ENCODE measurements around the gene IER5.

DNA sequence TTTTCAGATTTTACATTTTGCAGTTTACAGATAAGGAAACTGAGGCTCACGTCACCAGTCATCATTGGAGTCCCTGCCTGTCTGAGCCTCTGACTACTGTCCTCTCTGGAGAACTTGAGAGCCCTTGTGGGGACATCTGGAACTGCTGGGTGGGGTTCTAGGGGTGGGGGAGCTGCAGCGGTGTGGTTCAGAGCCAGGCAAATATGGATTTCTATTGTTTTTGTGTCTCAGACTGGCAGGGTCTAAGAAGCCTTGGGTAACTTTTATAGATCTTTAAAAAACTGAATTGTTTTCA lies 46.9 kb downstream of the IER5 start:
- TF ChIP-seq, protein P1, sequence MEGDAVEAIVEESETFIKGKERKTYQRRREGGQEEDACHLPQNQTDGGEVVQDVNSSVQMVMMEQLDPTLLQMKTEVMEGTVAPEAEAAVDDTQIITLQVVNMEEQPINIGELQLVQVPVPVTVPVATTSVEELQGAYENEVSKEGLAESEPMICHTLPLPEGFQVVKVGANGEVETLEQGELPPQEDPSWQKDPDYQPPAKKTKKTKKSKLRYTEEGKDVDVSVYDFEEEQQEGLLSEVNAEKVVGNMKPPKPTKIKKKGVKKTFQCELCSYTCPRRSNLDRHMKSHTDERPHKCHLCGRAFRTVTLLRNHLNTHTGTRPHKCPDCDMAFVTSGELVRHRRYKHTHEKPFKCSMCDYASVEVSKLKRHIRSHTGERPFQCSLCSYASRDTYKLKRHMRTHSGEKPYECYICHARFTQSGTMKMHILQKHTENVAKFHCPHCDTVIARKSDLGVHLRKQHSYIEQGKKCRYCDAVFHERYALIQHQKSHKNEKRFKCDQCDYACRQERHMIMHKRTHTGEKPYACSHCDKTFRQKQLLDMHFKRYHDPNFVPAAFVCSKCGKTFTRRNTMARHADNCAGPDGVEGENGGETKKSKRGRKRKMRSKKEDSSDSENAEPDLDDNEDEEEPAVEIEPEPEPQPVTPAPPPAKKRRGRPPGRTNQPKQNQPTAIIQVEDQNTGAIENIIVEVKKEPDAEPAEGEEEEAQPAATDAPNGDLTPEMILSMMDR (IDR thresholded peaks at IDR 0.05) = no peak
- TF ChIP-seq, protein P2, sequence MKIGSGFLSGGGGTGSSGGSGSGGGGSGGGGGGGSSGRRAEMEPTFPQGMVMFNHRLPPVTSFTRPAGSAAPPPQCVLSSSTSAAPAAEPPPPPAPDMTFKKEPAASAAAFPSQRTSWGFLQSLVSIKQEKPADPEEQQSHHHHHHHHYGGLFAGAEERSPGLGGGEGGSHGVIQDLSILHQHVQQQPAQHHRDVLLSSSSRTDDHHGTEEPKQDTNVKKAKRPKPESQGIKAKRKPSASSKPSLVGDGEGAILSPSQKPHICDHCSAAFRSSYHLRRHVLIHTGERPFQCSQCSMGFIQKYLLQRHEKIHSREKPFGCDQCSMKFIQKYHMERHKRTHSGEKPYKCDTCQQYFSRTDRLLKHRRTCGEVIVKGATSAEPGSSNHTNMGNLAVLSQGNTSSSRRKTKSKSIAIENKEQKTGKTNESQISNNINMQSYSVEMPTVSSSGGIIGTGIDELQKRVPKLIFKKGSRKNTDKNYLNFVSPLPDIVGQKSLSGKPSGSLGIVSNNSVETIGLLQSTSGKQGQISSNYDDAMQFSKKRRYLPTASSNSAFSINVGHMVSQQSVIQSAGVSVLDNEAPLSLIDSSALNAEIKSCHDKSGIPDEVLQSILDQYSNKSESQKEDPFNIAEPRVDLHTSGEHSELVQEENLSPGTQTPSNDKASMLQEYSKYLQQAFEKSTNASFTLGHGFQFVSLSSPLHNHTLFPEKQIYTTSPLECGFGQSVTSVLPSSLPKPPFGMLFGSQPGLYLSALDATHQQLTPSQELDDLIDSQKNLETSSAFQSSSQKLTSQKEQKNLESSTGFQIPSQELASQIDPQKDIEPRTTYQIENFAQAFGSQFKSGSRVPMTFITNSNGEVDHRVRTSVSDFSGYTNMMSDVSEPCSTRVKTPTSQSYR (CRISPR knock-in tag; IDR thresholded peaks at IDR 0.05) = no peak
- TF ChIP-seq NFYB (CRISPR knock-in tag; conservative IDR thresholded peaks at IDR 0.05; ENCODE audit: low read depth) = no peak
- no peak for TF ChIP-seq SOX15 (CRISPR knock-in tag; IDR thresholded peaks at IDR 0.05)
- TF ChIP-seq, protein P3, sequence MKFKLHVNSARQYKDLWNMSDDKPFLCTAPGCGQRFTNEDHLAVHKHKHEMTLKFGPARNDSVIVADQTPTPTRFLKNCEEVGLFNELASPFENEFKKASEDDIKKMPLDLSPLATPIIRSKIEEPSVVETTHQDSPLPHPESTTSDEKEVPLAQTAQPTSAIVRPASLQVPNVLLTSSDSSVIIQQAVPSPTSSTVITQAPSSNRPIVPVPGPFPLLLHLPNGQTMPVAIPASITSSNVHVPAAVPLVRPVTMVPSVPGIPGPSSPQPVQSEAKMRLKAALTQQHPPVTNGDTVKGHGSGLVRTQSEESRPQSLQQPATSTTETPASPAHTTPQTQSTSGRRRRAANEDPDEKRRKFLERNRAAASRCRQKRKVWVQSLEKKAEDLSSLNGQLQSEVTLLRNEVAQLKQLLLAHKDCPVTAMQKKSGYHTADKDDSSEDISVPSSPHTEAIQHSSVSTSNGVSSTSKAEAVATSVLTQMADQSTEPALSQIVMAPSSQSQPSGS (CRISPR knock-in tag; IDR thresholded peaks at IDR 0.05; ENCODE audit: borderline replicate concordance, low read depth) = no peak
- TF ChIP-seq, protein P4, sequence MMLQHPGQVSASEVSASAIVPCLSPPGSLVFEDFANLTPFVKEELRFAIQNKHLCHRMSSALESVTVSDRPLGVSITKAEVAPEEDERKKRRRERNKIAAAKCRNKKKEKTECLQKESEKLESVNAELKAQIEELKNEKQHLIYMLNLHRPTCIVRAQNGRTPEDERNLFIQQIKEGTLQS (CRISPR knock-in tag; conservative IDR thresholded peaks at IDR 0.05) = no peak
- no peak for TF ChIP-seq KAT7 (CRISPR knock-in tag; IDR thresholded peaks at IDR 0.05; ENCODE audit: borderline replicate concordance)
- TF ChIP-seq ZNF121 (CRISPR knock-in tag; IDR thresholded peaks at IDR 0.05) = no peak
- no peak for TF ChIP-seq MXD4 (CRISPR knock-in tag; IDR thresholded peaks at IDR 0.05; ENCODE audit: borderline replicate concordance)
- TF ChIP-seq SMAD4 (CRISPR knock-in tag; IDR thresholded peaks at IDR 0.05) = no peak
- TF ChIP-seq TEAD1 (CRISPR knock-in tag; IDR thresholded peaks at IDR 0.05) = no peak
- TF ChIP-seq, protein P5, sequence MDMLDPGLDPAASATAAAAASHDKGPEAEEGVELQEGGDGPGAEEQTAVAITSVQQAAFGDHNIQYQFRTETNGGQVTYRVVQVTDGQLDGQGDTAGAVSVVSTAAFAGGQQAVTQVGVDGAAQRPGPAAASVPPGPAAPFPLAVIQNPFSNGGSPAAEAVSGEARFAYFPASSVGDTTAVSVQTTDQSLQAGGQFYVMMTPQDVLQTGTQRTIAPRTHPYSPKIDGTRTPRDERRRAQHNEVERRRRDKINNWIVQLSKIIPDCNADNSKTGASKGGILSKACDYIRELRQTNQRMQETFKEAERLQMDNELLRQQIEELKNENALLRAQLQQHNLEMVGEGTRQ (CRISPR knock-in tag; IDR thresholded peaks at IDR 0.05) = no peak
